ENCODE measurements around the gene C3orf20. TPM values are rescaled to one million over a fixed set of nuclear protein-coding genes. Genes with fewer than 3 reads are reported as not detected.

Gene C3orf20
- total RNA-seq, 4 donors from 2014 or later = 0.29 TPM; not detected in 3

DNA sequence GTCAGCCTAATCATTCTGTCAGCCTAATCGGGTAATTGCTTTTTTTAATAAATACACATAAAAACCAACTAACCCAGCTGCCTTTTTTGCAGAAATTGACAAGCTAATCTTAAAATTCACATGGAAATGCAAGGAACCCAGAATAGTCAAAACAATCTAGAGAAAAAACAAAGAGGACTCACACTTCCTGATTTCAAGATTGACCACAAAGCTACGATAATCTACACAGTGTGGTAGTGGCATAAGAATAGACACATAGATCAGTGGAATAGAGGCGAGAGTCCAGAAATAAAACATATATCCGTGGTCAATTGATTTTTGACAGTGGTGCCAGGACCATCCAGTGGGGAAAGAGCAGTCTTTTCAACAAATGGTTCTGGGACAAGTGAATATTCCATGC, 2.4 kb upstream of the C3orf20 start:
- Histone ChIP-seq H3K36me3 (peaks cover 47 to 48% of the 10 kb centered on the region in 2 donors), H3K4me1 (no peaks in the 10 kb centered on the region), H3K4me3 (replicated peaks in 1 of 3) (no peak overlapping the region), H3K27me3 (no peaks in the 10 kb centered on the region), H3K9me3 (no peaks in the 10 kb centered on the region), H3K27ac (no peak overlapping the region)
- no peak for DNase-seq
- intact Hi-C loops (cut with DNase I) = loop anchor here (10.0 kb wide), 1 partner anchor 242 kb away; no protein-coding TSS in a partner anchor
- TF ChIP-seq, protein P1, sequence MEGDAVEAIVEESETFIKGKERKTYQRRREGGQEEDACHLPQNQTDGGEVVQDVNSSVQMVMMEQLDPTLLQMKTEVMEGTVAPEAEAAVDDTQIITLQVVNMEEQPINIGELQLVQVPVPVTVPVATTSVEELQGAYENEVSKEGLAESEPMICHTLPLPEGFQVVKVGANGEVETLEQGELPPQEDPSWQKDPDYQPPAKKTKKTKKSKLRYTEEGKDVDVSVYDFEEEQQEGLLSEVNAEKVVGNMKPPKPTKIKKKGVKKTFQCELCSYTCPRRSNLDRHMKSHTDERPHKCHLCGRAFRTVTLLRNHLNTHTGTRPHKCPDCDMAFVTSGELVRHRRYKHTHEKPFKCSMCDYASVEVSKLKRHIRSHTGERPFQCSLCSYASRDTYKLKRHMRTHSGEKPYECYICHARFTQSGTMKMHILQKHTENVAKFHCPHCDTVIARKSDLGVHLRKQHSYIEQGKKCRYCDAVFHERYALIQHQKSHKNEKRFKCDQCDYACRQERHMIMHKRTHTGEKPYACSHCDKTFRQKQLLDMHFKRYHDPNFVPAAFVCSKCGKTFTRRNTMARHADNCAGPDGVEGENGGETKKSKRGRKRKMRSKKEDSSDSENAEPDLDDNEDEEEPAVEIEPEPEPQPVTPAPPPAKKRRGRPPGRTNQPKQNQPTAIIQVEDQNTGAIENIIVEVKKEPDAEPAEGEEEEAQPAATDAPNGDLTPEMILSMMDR (IDR thresholded peaks at IDR 0.05) = no peak
- no peak for TF ChIP-seq POLR2A (IDR thresholded peaks at IDR 0.05)
- 85 to 93% methylated on average over 4 of the region's 4 CpGs for WGBS, 2 donors

DNA sequence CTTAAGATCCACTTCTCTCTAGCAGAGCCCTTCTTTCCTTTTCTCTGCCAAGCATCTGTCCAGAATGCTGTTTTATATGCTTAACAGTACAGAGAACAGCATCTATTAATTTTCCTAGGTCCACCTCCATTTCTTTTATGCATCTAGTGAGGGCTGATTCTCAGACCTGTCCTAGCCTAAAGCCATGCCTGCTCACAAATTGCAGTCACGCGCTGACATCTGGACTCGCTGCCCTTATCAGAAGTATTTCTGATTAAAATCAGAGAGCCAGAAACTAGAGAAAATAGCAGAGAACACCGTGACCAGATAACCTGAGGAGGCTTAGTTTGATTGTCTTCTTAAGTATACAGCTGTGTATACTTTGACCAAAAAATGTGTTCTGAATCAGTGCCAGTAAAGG, 1.9 kb downstream of the C3orf20 start:
- 64 to 77% methylated on average over 4 of the region's 4 CpGs for WGBS, 2 donors
- intact Hi-C loops (cut with DNase I) = loop anchor here (10.0 kb wide), 1 partner anchor 238 kb away; no protein-coding TSS in a partner anchor
- TF ChIP-seq, protein P1 (IDR thresholded peaks at IDR 0.05) = no peak
- TF ChIP-seq POLR2A (IDR thresholded peaks at IDR 0.05) = no peak

DNA sequence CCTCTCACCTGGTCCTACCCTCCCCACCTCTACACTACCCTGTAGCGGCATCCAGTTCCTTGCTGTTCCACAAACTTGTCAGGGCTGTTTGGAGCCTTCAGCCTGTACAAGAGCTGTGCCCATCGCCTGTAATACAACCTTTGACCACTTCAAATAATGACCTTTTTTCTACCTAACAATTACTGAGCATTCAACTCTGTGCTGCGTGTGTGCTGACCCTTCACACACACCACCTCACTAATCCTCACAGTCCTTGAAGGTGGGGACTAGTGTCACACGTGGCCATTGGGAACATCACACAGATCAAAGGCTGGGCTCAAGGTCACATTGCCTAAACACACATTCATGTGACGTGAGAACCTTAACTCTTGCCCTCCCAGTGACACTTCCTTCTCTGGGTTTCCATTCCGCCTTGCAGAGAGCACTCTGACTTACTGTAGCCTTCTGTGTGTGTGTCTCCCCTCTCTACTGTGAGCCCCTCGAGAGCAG, 3.1 kb downstream of the C3orf20 start:
- no peak for DNase-seq
- Histone ChIP-seq H3K4me1 (no peaks in the 10 kb centered on the region), H3K27ac (no peak overlapping the region), H3K36me3 (no peaks in the 10 kb centered on the region), H3K27me3 (no peaks in the 10 kb centered on the region), H3K4me3 (replicated peaks in 1 of 3) (no peak overlapping the region), H3K9me3 (no peaks in the 10 kb centered on the region)
- intact Hi-C loops (cut with DNase I) = loop anchor here (10.0 kb wide), 1 partner anchor 237 kb away; no protein-coding TSS in a partner anchor
- TF ChIP-seq, protein P1 (IDR thresholded peaks at IDR 0.05) = no peak
- no peak for TF ChIP-seq POLR2A (IDR thresholded peaks at IDR 0.05)
- 56 to 66% methylated on average over 7 of the region's 7 CpGs for WGBS, 2 donors

More for the DNA sequence above, 1.9 kb downstream of the C3orf20 start:
- H3K9me3 ChIP-seq = no peaks in the 10 kb centered on the region
- no peaks in the 10 kb centered on the region for H3K4me1 ChIP-seq
- no peak overlapping the region for H3K4me3 ChIP-seq (replicated peaks in 1 of 3)
- H3K36me3 ChIP-seq = peaks cover 8 to 9% of the 10 kb centered on the region in 2 donors
- H3K27me3 ChIP-seq = no peaks in the 10 kb centered on the region
- no peak for DNase-seq
- no peak overlapping the region for H3K27ac ChIP-seq

DNA sequence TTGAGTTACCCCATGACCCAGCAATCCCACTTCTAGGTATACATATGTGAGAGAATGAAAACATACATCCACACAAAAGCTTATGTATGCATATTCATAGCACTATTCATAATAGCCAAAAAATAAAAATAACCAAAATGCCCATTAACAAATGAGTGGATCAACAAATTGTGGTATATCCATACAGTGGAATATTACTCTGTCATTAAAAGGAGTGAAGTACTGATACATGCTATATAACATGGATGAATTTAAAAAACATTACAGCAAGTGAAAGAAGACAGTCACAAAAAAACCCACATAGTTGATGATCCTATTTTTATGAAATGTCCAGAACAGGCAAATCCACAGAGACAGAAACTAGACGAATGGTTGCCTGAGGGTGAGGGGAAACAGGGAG, 5.2 kb downstream of the C3orf20 start:
- no peaks in the 10 kb centered on the region for H3K4me1 ChIP-seq
- H3K9me3 ChIP-seq = no peaks in the 10 kb centered on the region
- intact Hi-C loops (cut with DNase I) = no loop called here
- no peaks in the 10 kb centered on the region for H3K27me3 ChIP-seq
- H3K4me3 ChIP-seq (replicated peaks in 1 of 3) = no peak overlapping the region
- DNase-seq = no peak
- no peaks in the 10 kb centered on the region for H3K36me3 ChIP-seq
- no peak for TF ChIP-seq POLR2A (IDR thresholded peaks at IDR 0.05)
- TF ChIP-seq, protein P1 (IDR thresholded peaks at IDR 0.05) = no peak
- no peak overlapping the region for H3K27ac ChIP-seq
- WGBS, 2 donors = 86 to 96% methylated on average over 1 of the region's 1 CpG

DNA sequence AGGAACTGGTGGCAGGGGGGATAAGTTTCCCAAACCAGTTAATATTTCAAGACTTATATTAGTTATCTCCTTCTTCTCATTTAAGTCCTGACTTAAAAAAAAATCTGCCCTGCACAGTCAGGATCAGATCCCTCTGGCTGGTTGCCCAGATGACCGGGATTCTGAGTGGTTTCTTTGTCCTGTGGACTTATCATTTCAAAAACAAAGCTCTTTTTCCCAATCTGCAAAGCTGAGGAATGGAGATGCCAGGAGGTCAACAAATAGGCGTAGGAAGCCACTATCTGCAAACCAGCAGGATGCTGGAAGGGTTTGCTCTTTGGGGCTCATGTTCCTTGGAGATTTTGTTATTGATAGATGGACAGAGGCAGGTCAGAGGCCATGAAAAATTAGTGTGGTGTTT, 5.8 kb downstream of the C3orf20 start:
- Histone ChIP-seq H3K4me3 (replicated peaks in 1 of 3) (no peak overlapping the region), H3K27ac (no peak overlapping the region), H3K27me3 (no peaks in the 10 kb centered on the region), H3K4me1 (no peaks in the 10 kb centered on the region), H3K36me3 (no peaks in the 10 kb centered on the region), H3K9me3 (no peaks in the 10 kb centered on the region)
- intact Hi-C loops (cut with DNase I) = no loop called here
- TF ChIP-seq, protein P1 (IDR thresholded peaks at IDR 0.05) = no peak
- TF ChIP-seq POLR2A (IDR thresholded peaks at IDR 0.05) = no peak
- WGBS, 2 donors = 44 to 48% methylated on average over 2 of the region's 2 CpGs
- peak in 1 of 2 donors; percentile 7 for DNase-seq
